GM21360 (cell line): ENCODE measurements around the gene AHDC1.

ENCODE experiments used
- ATAC-seq: cut with Tn5 transposase; IDR thresholded peaks from one replicate; pipeline ENCODE4 v1.9.1; 2021; ENCODE audit warnings: mild to moderate bottlenecking, moderate library complexity; ENCODE audit not compliant: unreplicated experiment

The AHDC1 gene

DNA sequence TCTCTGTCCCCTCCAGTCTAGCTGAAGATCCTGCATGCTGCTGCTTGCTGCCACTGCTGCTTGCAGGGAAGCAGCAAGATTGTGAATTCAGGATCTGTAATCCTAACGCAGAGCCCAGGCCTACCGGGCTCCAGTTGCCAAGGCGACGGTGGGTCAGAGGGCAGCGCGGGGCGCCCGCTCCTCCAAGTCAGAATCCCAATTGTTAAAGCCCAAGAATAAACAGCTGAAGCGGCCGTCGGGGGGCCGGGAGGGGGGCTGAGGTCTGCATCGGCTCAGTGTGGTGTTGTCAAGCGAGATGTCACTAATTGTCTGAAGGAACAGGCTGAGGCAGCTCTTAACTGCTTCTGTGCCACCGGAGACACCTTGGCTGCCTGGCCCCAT lies 36.8 kb downstream of the AHDC1 start:
- no peak for ATAC-seq

- ATAC-seq: no peak
Measured at GRCh38 chr1:27566462-27567145, 37.3 kb downstream of the AHDC1 start.

GRCh38 chr1:27564710-27565649 lies 39.0 kb downstream of the AHDC1 start:
- ATAC-seq: no peak

- ATAC-seq: no peak
Measured at GRCh38 chr1:27563591-27564471, 40.1 kb downstream of the AHDC1 start.

DNA sequence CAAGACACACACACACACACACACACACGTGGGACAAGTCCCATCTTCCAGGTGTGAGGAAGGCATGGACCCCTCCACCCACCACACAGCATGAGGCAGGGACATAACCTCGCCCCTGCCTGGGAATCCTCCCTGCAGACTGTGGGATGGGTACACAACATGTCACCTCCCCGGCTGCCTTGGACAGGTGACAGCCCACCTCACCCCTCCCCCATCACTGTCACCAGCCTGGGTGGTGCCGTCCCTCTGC lies 40.7 kb downstream of the AHDC1 start:
- ATAC-seq: no peak

- ATAC-seq: no peak
Measured at GRCh38 chr1:27562534-27563340, 41.2 kb downstream of the AHDC1 start.

DNA sequence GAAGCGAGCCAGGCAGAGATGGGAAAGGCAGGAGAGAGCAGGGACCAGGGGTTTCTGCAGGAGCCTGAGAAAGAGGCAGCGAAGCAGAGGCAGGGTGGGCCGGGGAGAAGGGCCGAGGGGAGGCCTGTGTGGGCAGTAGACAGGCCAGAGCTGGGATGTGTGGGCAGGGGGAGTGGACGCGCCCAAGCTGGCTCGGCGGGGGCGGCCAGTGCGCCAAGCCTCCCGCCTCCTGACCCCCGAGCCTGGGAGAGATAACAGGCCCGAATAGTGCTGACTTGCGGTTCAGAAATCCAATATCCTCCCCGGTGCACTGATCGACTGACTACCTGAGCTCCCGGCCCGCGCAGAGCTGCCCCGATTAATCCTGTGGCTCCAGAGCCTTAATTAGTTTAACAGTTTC lies 41.9 kb downstream of the AHDC1 start:
- no peak for ATAC-seq

- ATAC-seq: no peak
Measured at GRCh38 chr1:27561124-27561899, 42.6 kb downstream of the AHDC1 start.

DNA sequence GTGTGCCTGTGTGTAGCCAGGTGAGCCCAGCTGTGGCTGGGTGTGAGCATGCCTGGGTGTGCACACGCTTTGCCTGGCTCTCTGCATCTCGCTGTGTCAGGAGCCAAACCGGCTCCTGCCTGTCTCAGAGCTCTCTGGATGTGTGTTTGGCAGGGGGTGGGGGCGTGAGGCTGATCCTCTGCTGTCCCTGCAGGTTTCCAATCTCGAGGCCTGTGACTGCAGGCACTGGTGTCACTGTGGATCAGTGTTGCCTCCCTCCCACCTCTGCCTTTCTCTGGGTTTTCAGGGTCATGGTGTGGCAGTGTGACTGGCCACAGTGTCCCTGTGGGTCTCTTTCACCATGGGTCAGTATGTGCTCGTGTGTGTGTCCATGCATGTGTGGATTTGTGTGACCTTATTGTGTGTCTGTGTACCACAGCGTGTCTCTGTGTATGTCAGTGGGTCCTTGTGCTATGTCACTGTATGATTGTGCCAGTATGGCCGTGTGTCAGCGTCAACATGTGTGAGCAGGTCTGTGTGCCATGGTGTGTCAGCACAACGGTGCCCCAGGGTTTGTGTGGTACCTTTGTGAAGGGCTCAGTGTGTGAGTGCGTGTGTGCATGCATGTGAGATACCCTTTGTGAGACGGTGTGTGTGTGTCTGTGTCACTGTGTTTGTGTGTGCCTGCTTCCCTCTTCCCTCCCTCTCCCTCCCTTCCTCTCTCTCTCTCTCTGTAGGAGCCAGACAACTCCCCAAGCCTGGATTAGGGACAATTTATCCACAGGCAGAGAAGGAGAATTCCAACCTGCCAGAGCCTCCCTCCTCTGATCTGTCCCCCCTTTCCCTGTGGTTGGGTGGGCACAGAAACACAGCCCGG lies 43.4 kb downstream of the AHDC1 start:
- ATAC-seq: no peak

DNA sequence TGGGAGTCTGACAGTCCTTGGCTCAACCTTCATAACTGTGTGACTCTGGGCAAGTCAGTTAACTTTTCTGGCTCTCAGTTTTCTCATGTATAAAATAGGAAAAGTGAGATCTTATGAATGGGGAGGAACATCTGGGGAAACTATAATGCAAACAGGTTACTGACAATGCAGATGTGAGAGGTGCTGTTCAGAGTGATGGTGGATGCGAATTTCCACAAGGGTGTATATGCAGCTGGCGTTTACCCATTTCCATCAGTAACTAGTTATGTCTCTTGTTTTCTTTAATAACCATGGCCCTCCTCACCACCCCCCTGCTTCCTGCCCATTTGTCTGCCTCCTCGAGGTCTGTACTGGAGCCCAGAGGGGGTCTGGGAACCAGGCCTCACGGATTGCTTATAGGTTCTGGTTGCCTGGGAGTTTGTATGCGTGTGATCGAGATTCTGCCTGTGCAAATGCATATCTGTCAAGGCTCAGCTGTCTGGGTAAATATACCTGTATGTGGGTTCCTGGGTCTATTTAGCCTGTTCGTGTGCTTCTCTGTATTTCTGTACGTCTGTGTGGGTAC lies 44.4 kb downstream of the AHDC1 start:
- ATAC-seq: no peak

DNA sequence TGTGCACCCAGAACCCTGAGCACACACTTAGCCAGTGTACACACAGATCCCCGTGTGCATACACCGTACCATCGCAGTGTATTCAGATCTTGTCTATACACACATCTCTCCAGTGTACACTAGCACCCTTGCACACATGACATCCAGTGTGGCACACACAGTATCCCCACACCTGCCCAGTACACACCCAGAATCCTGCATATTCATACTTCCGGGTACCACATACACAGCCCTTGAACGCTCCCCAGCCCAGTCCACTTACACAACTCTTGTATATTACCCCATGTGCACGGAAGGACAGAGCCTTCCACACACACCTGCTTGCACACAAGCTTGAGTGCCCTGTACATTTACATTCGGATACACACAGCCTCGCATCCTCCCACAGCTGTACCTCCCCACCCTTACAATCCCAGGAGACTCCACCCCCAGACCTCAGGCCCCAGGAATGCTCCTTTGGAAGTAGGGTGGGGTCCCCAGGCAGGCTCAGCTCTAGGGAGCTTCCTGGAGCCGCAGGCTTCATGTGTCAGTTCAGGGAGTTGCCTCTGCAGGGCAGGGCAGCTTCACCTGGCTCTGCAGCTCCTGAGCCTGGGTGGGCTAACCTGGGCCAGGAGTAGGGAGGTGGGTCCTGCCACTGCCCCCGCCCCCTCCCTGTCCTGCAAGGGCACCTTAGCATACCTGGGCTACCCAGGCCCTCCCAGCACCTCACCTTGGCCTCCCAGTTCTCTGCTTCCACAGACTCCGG lies 46.2 kb downstream of the AHDC1 start:
- no peak for ATAC-seq

DNA sequence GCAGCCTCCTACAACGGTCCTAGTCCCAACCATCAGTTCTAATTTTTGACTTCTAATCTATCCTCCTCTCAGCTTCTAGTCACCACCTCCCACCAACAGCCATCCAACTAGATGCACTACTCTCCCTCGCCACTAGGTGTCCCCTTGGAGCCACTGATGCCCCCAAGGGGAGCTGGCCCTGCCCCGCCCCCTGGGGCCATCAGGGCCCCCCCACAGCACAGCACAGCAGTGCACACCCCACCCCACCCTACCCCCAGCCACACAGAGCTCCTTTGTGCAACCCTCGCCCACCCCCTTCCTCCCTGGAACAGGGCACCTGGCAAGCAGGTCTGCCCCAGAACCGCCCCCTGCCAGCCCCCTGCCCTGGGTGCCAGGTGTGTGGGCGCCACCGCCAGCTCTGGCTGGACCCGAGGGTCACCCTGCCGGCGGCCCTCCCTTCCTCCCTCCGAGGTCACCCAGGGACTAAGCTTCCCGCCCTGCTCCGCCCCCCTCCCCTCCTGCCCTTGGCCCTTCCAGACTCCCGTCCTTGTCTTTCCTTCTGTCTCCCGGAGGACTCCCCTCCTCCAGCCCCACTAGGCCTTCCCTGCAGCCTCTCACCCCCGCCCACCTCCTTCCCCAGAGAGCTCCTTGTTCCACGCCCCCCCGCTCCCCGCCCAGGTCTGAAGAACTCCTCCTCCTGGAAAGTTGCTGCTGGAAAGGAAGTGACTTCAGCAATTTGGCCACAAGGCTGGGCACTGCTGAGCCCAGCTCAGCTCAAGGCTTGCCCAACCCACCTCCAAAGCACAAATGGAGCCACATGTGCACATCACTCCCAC lies 47.0 kb downstream of the AHDC1 start:
- no peak for ATAC-seq

- no peak for ATAC-seq
Measured at GRCh38 chr1:27556435-27556780, 47.5 kb downstream of the AHDC1 start.

DNA sequence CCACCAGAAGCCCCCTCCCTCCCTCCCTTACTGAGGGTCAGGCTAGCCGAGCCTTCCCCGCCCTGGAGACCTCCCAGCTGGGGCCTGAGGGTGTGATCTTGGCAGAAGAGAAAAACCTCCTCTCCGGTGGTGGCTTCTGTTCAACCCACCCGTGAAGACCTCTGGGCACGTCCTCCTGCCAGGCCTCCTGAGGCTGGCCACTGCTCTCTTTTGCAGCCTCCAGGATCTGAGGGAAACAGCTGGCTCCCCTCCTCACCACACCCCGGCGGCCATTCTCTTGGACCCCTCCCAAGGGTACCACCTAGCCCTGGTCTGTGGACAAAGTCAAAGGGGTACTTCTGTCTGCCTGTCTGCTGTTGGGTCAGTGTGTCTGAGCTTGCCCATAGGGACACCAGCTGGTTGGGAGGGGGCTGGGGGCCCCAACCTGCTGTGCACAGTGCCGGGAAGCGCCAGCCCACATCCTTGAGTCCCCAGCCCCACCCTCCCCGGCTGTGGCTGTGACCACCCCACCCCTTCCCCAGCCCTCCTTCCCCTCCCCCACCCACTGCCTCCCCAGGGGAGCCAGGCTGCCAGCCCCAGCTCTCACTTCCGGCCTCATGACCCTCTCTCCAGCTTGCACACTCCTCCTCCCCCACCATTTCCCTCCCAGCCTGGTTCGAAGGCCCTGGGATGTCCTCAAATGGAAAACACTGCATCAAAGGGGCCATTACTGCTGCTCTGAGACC lies 48.1 kb downstream of the AHDC1 start:
- ATAC-seq: no peak

- no peak for ATAC-seq
Measured at GRCh38 chr1:27554759-27555699, 48.9 kb downstream of the AHDC1 start.

DNA sequence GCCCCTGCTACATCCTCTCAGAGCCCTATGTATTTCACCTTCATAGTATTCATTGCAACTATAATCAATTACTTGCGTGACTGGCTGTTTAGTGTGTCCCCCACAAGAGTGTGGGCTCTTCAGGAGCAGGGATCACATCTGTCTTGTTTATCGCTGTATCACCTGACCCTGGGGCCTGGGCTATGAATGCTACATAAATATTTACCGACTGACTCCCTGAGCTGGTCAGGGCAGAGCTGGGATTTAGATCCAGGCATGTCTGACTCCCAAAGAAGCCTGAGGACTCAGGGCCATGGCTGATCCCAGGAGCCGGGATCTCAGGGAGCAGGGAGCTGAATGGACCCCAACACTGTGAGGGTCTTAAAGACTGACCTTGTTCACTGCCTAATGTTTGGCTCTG lies 49.7 kb downstream of the AHDC1 start:
- ATAC-seq: no peak
